ENCODE data around the gene OR52H1. TPM values are rescaled to one million over a fixed set of nuclear protein-coding genes. Genes with fewer than 3 reads are reported as not detected.

Gene OR52H1
- total and polyA plus RNA-seq, 9 of the 15 experiments (the other 6 are each of a cell fraction or from before 2014, with no cell fraction given): 0.15 TPM; not detected in 8

DNA sequence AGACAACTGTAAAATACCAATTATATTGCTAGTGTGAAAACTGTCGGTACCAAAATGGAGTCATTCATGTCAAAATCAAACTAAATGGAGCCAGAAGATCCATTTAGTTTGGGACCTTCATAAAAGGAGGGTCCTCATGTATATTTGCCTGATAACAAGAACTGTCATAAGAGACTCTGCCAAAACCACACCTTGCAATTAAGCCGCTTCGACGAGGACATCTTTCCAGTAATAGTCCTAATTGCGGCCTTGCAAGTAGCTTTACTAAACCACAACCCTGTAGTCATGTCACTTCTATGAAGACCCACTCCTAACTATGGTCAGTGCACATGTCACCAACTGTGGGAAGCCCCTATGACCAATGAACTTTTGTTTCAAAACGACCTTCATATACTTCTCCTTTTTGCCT, 47.9 kb downstream of the OR52H1 start (continued):
- TF ChIP-seq GTF2E2 (tag; IDR thresholded peaks at IDR 0.05) (no peak), WHSC1 (IDR thresholded peaks at IDR 0.05; ENCODE audit: low read length) (no peak), ZC3H11A (IDR thresholded peaks at IDR 0.05; ENCODE audit: low read depth, low read length) (no peak), ZNF3 (CRISPR knock-in tag; IDR thresholded peaks at IDR 0.05) (no peak), ZNF174 (CRISPR knock-in tag; IDR thresholded peaks at IDR 0.05) (no peak), ZNF395 (CRISPR knock-in tag; IDR thresholded peaks at IDR 0.05) (peak; percentile 68; the same call in 1 of the 2 replicates), TCF15 (CRISPR knock-in tag; IDR thresholded peaks at IDR 0.05) (no peak), HDAC3 (IDR thresholded peaks at IDR 0.05; ENCODE audit: borderline replicate concordance, partially characterized antibody) (no peak), ZNF263 (CRISPR knock-in tag; IDR thresholded peaks at IDR 0.05; ENCODE audit: borderline replicate concordance) (no peak), RBM25 (IDR thresholded peaks at IDR 0.05; ENCODE audit: low read depth, low read length, severe bottlenecking) (no peak)
- TF ChIP-seq, protein P1, sequence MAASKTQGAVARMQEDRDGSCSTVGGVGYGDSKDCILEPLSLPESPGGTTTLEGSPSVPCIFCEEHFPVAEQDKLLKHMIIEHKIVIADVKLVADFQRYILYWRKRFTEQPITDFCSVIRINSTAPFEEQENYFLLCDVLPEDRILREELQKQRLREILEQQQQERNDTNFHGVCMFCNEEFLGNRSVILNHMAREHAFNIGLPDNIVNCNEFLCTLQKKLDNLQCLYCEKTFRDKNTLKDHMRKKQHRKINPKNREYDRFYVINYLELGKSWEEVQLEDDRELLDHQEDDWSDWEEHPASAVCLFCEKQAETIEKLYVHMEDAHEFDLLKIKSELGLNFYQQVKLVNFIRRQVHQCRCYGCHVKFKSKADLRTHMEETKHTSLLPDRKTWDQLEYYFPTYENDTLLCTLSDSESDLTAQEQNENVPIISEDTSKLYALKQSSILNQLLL (CRISPR knock-in tag; IDR thresholded peaks at IDR 0.05; ENCODE audit: borderline replicate concordance): no peak
- TF ChIP-seq, protein P2, sequence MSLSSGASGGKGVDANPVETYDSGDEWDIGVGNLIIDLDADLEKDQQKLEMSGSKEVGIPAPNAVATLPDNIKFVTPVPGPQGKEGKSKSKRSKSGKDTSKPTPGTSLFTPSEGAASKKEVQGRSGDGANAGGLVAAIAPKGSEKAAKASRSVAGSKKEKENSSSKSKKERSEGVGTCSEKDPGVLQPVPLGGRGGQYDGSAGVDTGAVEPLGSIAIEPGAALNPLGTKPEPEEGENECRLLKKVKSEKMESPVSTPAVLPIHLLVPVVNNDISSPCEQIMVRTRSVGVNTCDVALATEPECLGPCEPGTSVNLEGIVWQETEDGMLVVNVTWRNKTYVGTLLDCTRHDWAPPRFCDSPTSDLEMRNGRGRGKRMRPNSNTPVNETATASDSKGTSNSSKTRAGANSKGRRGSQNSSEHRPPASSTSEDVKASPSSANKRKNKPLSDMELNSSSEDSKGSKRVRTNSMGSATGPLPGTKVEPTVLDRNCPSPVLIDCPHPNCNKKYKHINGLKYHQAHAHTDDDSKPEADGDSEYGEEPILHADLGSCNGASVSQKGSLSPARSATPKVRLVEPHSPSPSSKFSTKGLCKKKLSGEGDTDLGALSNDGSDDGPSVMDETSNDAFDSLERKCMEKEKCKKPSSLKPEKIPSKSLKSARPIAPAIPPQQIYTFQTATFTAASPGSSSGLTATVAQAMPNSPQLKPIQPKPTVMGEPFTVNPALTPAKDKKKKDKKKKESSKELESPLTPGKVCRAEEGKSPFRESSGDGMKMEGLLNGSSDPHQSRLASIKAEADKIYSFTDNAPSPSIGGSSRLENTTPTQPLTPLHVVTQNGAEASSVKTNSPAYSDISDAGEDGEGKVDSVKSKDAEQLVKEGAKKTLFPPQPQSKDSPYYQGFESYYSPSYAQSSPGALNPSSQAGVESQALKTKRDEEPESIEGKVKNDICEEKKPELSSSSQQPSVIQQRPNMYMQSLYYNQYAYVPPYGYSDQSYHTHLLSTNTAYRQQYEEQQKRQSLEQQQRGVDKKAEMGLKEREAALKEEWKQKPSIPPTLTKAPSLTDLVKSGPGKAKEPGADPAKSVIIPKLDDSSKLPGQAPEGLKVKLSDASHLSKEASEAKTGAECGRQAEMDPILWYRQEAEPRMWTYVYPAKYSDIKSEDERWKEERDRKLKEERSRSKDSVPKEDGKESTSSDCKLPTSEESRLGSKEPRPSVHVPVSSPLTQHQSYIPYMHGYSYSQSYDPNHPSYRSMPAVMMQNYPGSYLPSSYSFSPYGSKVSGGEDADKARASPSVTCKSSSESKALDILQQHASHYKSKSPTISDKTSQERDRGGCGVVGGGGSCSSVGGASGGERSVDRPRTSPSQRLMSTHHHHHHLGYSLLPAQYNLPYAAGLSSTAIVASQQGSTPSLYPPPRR (CRISPR knock-in tag; IDR thresholded peaks at IDR 0.05; ENCODE audit: borderline replicate concordance): no peak
- TF ChIP-seq, protein P3, sequence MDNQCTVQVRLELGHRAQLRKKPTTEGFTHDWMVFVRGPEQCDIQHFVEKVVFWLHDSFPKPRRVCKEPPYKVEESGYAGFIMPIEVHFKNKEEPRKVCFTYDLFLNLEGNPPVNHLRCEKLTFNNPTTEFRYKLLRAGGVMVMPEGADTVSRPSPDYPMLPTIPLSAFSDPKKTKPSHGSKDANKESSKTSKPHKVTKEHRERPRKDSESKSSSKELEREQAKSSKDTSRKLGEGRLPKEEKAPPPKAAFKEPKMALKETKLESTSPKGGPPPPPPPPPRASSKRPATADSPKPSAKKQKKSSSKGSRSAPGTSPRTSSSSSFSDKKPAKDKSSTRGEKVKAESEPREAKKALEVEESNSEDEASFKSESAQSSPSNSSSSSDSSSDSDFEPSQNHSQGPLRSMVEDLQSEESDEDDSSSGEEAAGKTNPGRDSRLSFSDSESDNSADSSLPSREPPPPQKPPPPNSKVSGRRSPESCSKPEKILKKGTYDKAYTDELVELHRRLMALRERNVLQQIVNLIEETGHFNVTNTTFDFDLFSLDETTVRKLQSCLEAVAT (IDR thresholded peaks at IDR 0.05): no peak
- TF ChIP-seq, protein P4, sequence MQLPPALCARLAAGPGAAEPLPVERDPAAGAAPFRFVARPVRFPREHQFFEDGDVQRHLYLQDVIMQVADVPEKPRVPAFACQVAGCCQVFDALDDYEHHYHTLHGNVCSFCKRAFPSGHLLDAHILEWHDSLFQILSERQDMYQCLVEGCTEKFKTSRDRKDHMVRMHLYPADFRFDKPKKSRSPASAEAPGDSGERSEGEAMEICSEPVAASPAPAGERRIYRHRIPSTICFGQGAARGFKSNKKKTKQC (CRISPR knock-in tag; IDR thresholded peaks at IDR 0.05): no peak
- TF ChIP-seq, protein P5, sequence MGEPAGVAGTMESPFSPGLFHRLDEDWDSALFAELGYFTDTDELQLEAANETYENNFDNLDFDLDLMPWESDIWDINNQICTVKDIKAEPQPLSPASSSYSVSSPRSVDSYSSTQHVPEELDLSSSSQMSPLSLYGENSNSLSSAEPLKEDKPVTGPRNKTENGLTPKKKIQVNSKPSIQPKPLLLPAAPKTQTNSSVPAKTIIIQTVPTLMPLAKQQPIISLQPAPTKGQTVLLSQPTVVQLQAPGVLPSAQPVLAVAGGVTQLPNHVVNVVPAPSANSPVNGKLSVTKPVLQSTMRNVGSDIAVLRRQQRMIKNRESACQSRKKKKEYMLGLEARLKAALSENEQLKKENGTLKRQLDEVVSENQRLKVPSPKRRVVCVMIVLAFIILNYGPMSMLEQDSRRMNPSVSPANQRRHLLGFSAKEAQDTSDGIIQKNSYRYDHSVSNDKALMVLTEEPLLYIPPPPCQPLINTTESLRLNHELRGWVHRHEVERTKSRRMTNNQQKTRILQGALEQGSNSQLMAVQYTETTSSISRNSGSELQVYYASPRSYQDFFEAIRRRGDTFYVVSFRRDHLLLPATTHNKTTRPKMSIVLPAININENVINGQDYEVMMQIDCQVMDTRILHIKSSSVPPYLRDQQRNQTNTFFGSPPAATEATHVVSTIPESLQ (CRISPR knock-in tag; IDR thresholded peaks at IDR 0.05): no peak
